Heart right ventricle (tissue), 16 donors: Measurements from ENCODE around the gene AIPL1. TPM values are rescaled to one million over a fixed set of nuclear protein-coding genes. Genes with fewer than 3 reads are reported as not detected.

ENCODE experiments used
- ATAC-seq, 8 donors: fragments of 200-7000 bp; cut with Tn5 transposase; one replicate each; pipeline ENCODE4 v1.9.1; 2020; ENCODE audit warnings: mild to moderate bottlenecking in 8 of 8, moderate library complexity in 8 of 8, moderate number of reproducible peaks in 1 of 8
- DNase-seq, 2 donors: peaks; one replicate each; pipeline ENCODE4 v3.0.0-alpha.2; 2020
- H3K27ac ChIP-seq, 10 donors: fragments of 200-600 bp; sonication (generic) in 2 of 10; one replicate each; pipeline versions ENCODE4 v1.5.0 to v1.8.0; 2020 to 2022; ENCODE audit warnings: mild to moderate bottlenecking in 3 of 10
- H3K27me3 ChIP-seq, 7 donors: fragments of 200-600 bp; one replicate each; pipeline ENCODE4 v1.8.0; 2021 to 2022; ENCODE audit warnings: mild to moderate bottlenecking in 2 of 7
- H3K36me3 ChIP-seq, 9 donors: fragments of 200-600 bp; sonication (generic) in 1 of 9; one replicate each; pipeline versions ENCODE4 v1.5.0 to v1.8.0; 2020 to 2022; ENCODE audit warnings: mild to moderate bottlenecking in 2 of 9
- H3K4me1 ChIP-seq, 9 donors: fragments of 200-600 bp; sonication (generic) in 1 of 9; one replicate each; pipeline versions ENCODE4 v1.5.0 to v1.8.0; 2020 to 2022; ENCODE audit warnings: mild to moderate bottlenecking in 4 of 9
- H3K4me3 ChIP-seq, 10 donors: fragments of 200-600 bp; sonication (generic) in 2 of 10; one replicate each; pipeline versions ENCODE4 v1.5.0 to v1.8.0; 2020 to 2022; ENCODE audit warnings: mild to moderate bottlenecking in 7 of 10, moderate library complexity in 2 of 10
- H3K9me3 ChIP-seq, 11 donors: fragments of 200-600 bp in 10 of 11; sonication (generic) in 2 of 11; one replicate each; pipeline versions ENCODE4 v1.5.0 to v1.8.0; 2013 to 2022; ENCODE audit warnings: mild to moderate bottlenecking in 2 of 11, control low read depth in 1 of 11, moderate library complexity in 1 of 11
- WGBS, 2 donors: extraction: QIAGEN DNeasy Blood & Tissue Kit; methylation state at CpG; one replicate each; pipeline ENCODE4 v1.1.7; 2013; ENCODE audit warnings: inconsistent platforms in 1 of 2; 5-methylcytosine and 5-hydroxymethylcytosine counted together
- intact Hi-C, 10 donors: fragments of 100-400 bp; cut with DNase I; formaldehyde crosslinking; loops; one replicate each; pipeline versions ENCODE4 v1.11.1 to v1.14.2; 2022
- polyA plus RNA-seq, 2 donors: library from polyadenylated mRNA; stranded (reverse); fragments of 200-250 nt; gene quantifications; one replicate each; pipeline ENCODE4 v1.2.3, GENCODE V29; 2013
- total RNA-seq, 10 donors: library from RNA; stranded (reverse); fragmentation: NEBNext Ultra II Directional in 3 of 10; extraction: Animal tissue kit (Norgen Biotek cat#: 25700) in 3 of 10; gene quantifications; one replicate each; pipeline versions ENCODE4 v1.2.1 to v1.2.4, GENCODE V29; 2021 to 2023
- TF ChIP-seq, protein P1 (sequence below), 9 donors: fragments of 200-600 bp; sonication (generic) in 2 of 9; IDR thresholded peaks; one replicate each; pipeline versions ENCODE4 v1.5.0 to v1.8.0; 2021 to 2022; ENCODE audit warnings: antibody characterized with exemption in 9 of 9, mild to moderate bottlenecking in 5 of 9, moderate library complexity in 1 of 9
- donor health status: Arrhythmogenic right ventricular cardiomyopathy.
- donor health status: ischemic (EF 13 %, LVEDD 7.1; RV severe dilation, severe dysfunction).
- donor health status: healthy with polysubstance abuse.
- donor health status: DM: no; HTN: yes; CAD: no.
- donor health status: DM: no; HTN: no; CAD: no.
- donor health status: ischemic (EF 25% LVEDD 6.9; RV normal size, moderate dysfunction).
- donor health status: ischemic (EF 25% LVEDD 5.7; RV mildly dilated, moderate dysfunction).
- donor health status: healthy.
- donor health status: DM: yes; HTN: yes; CAD: no.
- donor health status: Ischemic cardiomyopathy.
- donor health status: ischemic (EF 35%, LVEDD 5.7; RV mildly dilated, moderate dysfunction).
- donor health status: nonischemic (EF 11% LVEDD 7.7; RV severe dilation, severe dysfunction).
- donor health status: DM: yes; HTN: yes; CAD: no.
- donor health status: PGD.
- donor health status: ischemic (EF 29% LVEDD 5.4; RV normal size, mild dysfunction).
- donor health status: nonischemic (EF 23%, LVEDD 6.1; RV moderate dilation, normal function).

The AIPL1 gene
- total and polyA plus RNA-seq, 12 donors = 0.01 TPM; not detected in 11

GRCh38 chr17:6387442-6387841 is 47.5 kb downstream of the AIPL1 start:
- 79 to 87% methylated on average over 4 of the region's 4 CpGs for WGBS, 2 donors
- ATAC-seq = no peak
- Histone ChIP-seq H3K4me3 (no peak overlapping the region), H3K27me3 (peaks cover 0 to 7% (median 1%) of the 10 kb centered on the region in 7 donors), H3K27ac (no peak overlapping the region), H3K9me3 (no peaks in the 10 kb centered on the region), H3K4me1 (no peaks in the 10 kb centered on the region), H3K36me3 (no peaks in the 10 kb centered on the region)
- TF ChIP-seq, protein P1, sequence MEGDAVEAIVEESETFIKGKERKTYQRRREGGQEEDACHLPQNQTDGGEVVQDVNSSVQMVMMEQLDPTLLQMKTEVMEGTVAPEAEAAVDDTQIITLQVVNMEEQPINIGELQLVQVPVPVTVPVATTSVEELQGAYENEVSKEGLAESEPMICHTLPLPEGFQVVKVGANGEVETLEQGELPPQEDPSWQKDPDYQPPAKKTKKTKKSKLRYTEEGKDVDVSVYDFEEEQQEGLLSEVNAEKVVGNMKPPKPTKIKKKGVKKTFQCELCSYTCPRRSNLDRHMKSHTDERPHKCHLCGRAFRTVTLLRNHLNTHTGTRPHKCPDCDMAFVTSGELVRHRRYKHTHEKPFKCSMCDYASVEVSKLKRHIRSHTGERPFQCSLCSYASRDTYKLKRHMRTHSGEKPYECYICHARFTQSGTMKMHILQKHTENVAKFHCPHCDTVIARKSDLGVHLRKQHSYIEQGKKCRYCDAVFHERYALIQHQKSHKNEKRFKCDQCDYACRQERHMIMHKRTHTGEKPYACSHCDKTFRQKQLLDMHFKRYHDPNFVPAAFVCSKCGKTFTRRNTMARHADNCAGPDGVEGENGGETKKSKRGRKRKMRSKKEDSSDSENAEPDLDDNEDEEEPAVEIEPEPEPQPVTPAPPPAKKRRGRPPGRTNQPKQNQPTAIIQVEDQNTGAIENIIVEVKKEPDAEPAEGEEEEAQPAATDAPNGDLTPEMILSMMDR (IDR thresholded peaks at IDR 0.05) = no peak
- intact Hi-C loops = no loop called here
- DNase-seq = no peak

- Histone ChIP-seq H3K4me3 (no peak overlapping the region), H3K36me3 (no peaks in the 10 kb centered on the region), H3K9me3 (no peaks in the 10 kb centered on the region), H3K27ac (no peak overlapping the region), H3K27me3 (peaks cover 0 to 9% (median 0%) of the 10 kb centered on the region in 7 donors), H3K4me1 (no peaks in the 10 kb centered on the region)
- ATAC-seq = no peak
- TF ChIP-seq, protein P1 (IDR thresholded peaks at IDR 0.05) = no peak
- DNase-seq = no peak
- WGBS, 2 donors = 90 to 92% methylated on average over 9 of the region's 9 CpGs
- intact Hi-C loops = no loop called here
Observed at GRCh38 chr17:6386041-6386630, 48.8 kb downstream of the AIPL1 start.

GRCh38 chr17:6384481-6384880 is 50.4 kb downstream of the AIPL1 start:
- H3K4me1 ChIP-seq = no peaks in the 10 kb centered on the region
- no peak for ATAC-seq
- H3K36me3 ChIP-seq = no peaks in the 10 kb centered on the region
- no peaks in the 10 kb centered on the region for H3K9me3 ChIP-seq
- H3K27me3 ChIP-seq = peaks cover 0 to 9% (median 0%) of the 10 kb centered on the region in 7 donors
- TF ChIP-seq, protein P1 (IDR thresholded peaks at IDR 0.05) = no peak
- no peak overlapping the region for H3K4me3 ChIP-seq
- intact Hi-C loops = no loop called here
- no peak overlapping the region for H3K27ac ChIP-seq
- WGBS, 2 donors = 75 to 79% methylated on average over 5 of the region's 5 CpGs
- no peak for DNase-seq

- no peak for DNase-seq
- intact Hi-C loops = no loop called here
- WGBS, 2 donors = 80 to 84% methylated on average over 13 of the region's 13 CpGs
Observed at GRCh38 chr17:6381526-6382465, 53.1 kb downstream of the AIPL1 start.

More at GRCh38 chr17:6381526-6382465, 53.1 kb downstream of the AIPL1 start:
- no peak overlapping the region for H3K27ac ChIP-seq
- no peaks in the 10 kb centered on the region for H3K4me1 ChIP-seq
- H3K4me3 ChIP-seq = no peak overlapping the region
- ATAC-seq = no peak
- no peaks in the 10 kb centered on the region for H3K36me3 ChIP-seq
- H3K9me3 ChIP-seq = peaks cover 0 to 9% (median 0%) of the 10 kb centered on the region in 11 donors
- TF ChIP-seq, protein P1 (IDR thresholded peaks at IDR 0.05) = no peak
- H3K27me3 ChIP-seq = peaks cover 0 to 16% (median 6%) of the 10 kb centered on the region in 7 donors
